K562 (cell line): ENCODE results near the gene VSIG4. TPM values are rescaled to one million over a fixed set of nuclear protein-coding genes. Genes with fewer than 3 reads are reported as not detected.
A peak's percentile ranks its signal among the peaks of the same experiment; 100 is the strongest.

Experiments
- ELF4 ChIP-seq: fragments of 450-650 bp; formaldehyde crosslinking; IDR thresholded peaks from 2 replicates; pipeline ENCODE4 v1.4.0; 2022; ENCODE audit warnings: missing genetic modification characterization
- ESRRA ChIP-seq: fragments of 450-650 bp; IDR thresholded peaks from 2 replicates; pipeline ENCODE4 v1.6.1; 2014; ENCODE audit warnings: low read depth, mild to moderate bottlenecking, moderate library complexity, borderline replicate concordance
- FOS ChIP-seq: IDR thresholded peaks from 3 replicates; pipeline ENCODE4 v1.6.1; 2011; ENCODE audit not compliant: insufficient read length; ENCODE audit errors: extremely low read depth
- MED1 ChIP-seq: sonication (generic); formaldehyde crosslinking; IDR thresholded peaks from 2 replicates; pipeline ENCODE4 v1.8.1; 2023; ENCODE audit warnings: missing genetic modification reagents, borderline replicate concordance
- NCOA1 ChIP-seq: fragments of 450-650 bp; IDR thresholded peaks from 2 replicates; pipeline ENCODE4 v1.6.1; 2016; ENCODE audit warnings: low read depth
- NR0B1 ChIP-seq: fragments of 450-650 bp; IDR thresholded peaks from one replicate; pipeline ENCODE4 v1.6.1; 2018; ENCODE audit warnings: mild to moderate bottlenecking, moderate library complexity; ENCODE audit not compliant: partially characterized antibody
- OTX1 ChIP-seq: fragments of 450-650 bp; formaldehyde crosslinking; IDR thresholded peaks from 2 replicates; pipeline ENCODE4 v1.4.0; 2022; ENCODE audit warnings: mild to moderate bottlenecking
- RBM39 ChIP-seq: fragments of 200-400 bp; formaldehyde crosslinking; optimal IDR thresholded peaks from 2 replicates; pipeline ENCODE3; 2018; ENCODE audit warnings: low read depth, low read length
- RERE ChIP-seq: sonication (generic); formaldehyde crosslinking; IDR thresholded peaks from 2 replicates; pipeline ENCODE4 v1.8.0; 2023; ENCODE audit warnings: missing genetic modification reagents, mild to moderate bottlenecking, borderline replicate concordance
- RHOXF2B ChIP-seq: fragments of 250-450 bp; sonication (Bioruptor Pico); conservative IDR thresholded peaks from 2 replicates; pipeline ENCODE4 v1.5.1; 2021
- SMAD2 ChIP-seq: fragments of 150-350 bp; IDR thresholded peaks from 2 replicates; pipeline ENCODE4 v1.6.1; 2014; ENCODE audit warnings: low read depth, mild to moderate bottlenecking, low read length
- THAP12 ChIP-seq: fragments of 250-450 bp; sonication (Bioruptor Pico); IDR thresholded peaks from 2 replicates; pipeline ENCODE4 v1.9.0; 2021; ENCODE audit warnings: mild to moderate bottlenecking, inconsistent platforms
- TOE1 ChIP-seq, 2 experiments: fragments of 450-650 bp in 1 of 2; sonication (generic) in 1 of 2; formaldehyde crosslinking in 1 of 2; IDR thresholded peaks; 2 replicates each; pipeline versions ENCODE4 v1.7.1 to v1.8.0; 2016 to 2022; ENCODE audit warnings: borderline replicate concordance in 2 of 2, mild to moderate bottlenecking in 2 of 2, antibody characterized with exemption in 1 of 2, inconsistent platforms in 1 of 2, low read depth in 1 of 2, missing genetic modification reagents in 1 of 2, moderate library complexity in 1 of 2
- XRCC5 ChIP-seq: fragments of 200-400 bp; formaldehyde crosslinking; IDR thresholded peaks from 2 replicates; pipeline ENCODE4 v1.6.1; 2017; ENCODE audit warnings: low read depth, mild to moderate bottlenecking, low read length
- ZNF146 ChIP-seq: IDR thresholded peaks from one replicate; pipeline ENCODE4 v1.6.1; 2018; ENCODE audit warnings: missing compliant biosample characterization; ENCODE audit not compliant: unreplicated experiment
- ZNF76 ChIP-seq: fragments of 250-450 bp; sonication (Bioruptor Pico); IDR thresholded peaks from 2 replicates; pipeline ENCODE4 v1.4.0; 2020; ENCODE audit warnings: mild to moderate bottlenecking, moderate library complexity, borderline replicate concordance
- ZNF79 ChIP-seq: fragments of 250-450 bp; sonication (Bioruptor Pico); IDR thresholded peaks from 2 replicates; pipeline ENCODE4 v1.4.0; 2020; ENCODE audit warnings: low read depth, mild to moderate bottlenecking, moderate library complexity
- polyA plus RNA-seq, 8 experiments: library from polyadenylated mRNA; depleted of rRNA in 4 of 8; stranded (reverse) in 5 of 8; unstranded in 3 of 8; fragments of >200 nt; fragmentation: Nextera tagmentation in 2 of 8; fragmentation: Illumina TruSeq in 1 of 8; extraction: Ambion mirVana in 2 of 8; extraction: Trizol in 1 of 8; gene quantifications; 2 replicates each; pipeline versions ENCODE4 v1.2.1 to v1.2.3, GENCODE V29; 2011 to 2014; ENCODE audit warnings: inconsistent platforms in 1 of 8, missing spikeins in 1 of 8
- total RNA-seq, 7 experiments: library from RNA; depleted of rRNA in 6 of 7; stranded (reverse); fragments of >200 nt in 6 of 7; fragmentation: Illumina TruSeq in 2 of 7; extraction: Trizol in 2 of 7; gene quantifications; 2 replicates each; pipeline versions ENCODE4 v1.2.1 to v1.2.3, GENCODE V29; 2011 to 2021; ENCODE audit warnings: low replicate concordance in 1 of 7
- TF ChIP-seq, protein P1 (sequence below): fragments of 450-650 bp; conservative IDR thresholded peaks from 2 replicates; pipeline ENCODE4 v1.6.1; 2016; ENCODE audit warnings: missing genetic modification characterization, low read depth, mild to moderate bottlenecking, control low read depth, missing compliant biosample characterization

The VSIG4 gene
- total and polyA plus RNA-seq, 9 of the 15 experiments (the other 6 are each of a cell fraction or from before 2014, with no cell fraction given): 0.22 to 1.6 (median 0.46) TPM; not detected in 1

DNA sequence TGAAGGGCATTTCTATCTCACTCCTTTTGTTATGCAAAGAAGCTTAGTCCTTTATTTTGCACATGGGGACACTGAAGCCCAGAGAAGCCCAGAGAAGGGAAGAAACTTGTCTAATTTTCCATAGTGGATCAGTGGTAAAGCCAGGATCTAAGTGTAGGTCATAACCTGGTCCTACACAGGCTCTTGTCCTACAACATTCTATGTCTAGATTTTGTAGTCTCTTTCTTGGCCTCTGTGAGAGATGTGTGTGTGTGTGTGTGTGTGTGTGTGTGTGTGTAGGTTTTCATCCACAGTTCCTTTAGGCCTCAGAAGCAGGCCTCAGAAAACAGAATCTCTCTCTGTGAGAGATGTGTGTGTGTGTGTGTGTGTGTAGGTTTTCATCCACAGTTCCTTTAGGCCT lies 38.3 kb downstream of the VSIG4 start (continued):
- TF ChIP-seq, protein P1, sequence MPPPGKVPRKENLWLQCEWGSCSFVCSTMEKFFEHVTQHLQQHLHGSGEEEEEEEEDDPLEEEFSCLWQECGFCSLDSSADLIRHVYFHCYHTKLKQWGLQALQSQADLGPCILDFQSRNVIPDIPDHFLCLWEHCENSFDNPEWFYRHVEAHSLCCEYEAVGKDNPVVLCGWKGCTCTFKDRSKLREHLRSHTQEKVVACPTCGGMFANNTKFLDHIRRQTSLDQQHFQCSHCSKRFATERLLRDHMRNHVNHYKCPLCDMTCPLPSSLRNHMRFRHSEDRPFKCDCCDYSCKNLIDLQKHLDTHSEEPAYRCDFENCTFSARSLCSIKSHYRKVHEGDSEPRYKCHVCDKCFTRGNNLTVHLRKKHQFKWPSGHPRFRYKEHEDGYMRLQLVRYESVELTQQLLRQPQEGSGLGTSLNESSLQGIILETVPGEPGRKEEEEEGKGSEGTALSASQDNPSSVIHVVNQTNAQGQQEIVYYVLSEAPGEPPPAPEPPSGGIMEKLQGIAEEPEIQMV (tag): no peak
- no peak for TF ChIP-seq NR0B1
- no peak for TF ChIP-seq FOS
- TF ChIP-seq ZNF79 (CRISPR knock-in tag): no peak
- no peak for TF ChIP-seq RBM39
- TF ChIP-seq RERE: no peak
- TF ChIP-seq NCOA1: no peak
- no peak for TF ChIP-seq SMAD2
- no peak for TF ChIP-seq ZNF146
- TF ChIP-seq MED1 (CRISPR knock-in tag): no peak
- TF ChIP-seq RHOXF2B: 0 out of 2 replicates have a peak, but pooled peaks have one; percentile 51
- peak; percentile 87 for TF ChIP-seq OTX1
- TF ChIP-seq XRCC5: no peak
- peak; percentile 38; the same call in 1 of the 2 replicates for TF ChIP-seq ELF4 (CRISPR knock-in tag)
- TF ChIP-seq TOE1 (IDR thresholded peaks at IDR 0.05; ENCODE audit: borderline replicate concordance): no peak
- TF ChIP-seq TOE1 (CRISPR knock-in tag; IDR thresholded peaks at IDR 0.05; ENCODE audit: borderline replicate concordance, low read depth): no peak
- no peak for TF ChIP-seq ZNF76 (CRISPR knock-in tag)
- no peak for TF ChIP-seq THAP12 (CRISPR knock-in tag)
- no peak for TF ChIP-seq ESRRA
